GM18520 (cell line): ENCODE results near the gene UPF1.

Experiments
- ATAC-seq: cut with Tn5 transposase; IDR thresholded peaks from one replicate; pipeline ENCODE4 v1.9.1; 2021; ENCODE audit not compliant: unreplicated experiment

The UPF1 gene

DNA sequence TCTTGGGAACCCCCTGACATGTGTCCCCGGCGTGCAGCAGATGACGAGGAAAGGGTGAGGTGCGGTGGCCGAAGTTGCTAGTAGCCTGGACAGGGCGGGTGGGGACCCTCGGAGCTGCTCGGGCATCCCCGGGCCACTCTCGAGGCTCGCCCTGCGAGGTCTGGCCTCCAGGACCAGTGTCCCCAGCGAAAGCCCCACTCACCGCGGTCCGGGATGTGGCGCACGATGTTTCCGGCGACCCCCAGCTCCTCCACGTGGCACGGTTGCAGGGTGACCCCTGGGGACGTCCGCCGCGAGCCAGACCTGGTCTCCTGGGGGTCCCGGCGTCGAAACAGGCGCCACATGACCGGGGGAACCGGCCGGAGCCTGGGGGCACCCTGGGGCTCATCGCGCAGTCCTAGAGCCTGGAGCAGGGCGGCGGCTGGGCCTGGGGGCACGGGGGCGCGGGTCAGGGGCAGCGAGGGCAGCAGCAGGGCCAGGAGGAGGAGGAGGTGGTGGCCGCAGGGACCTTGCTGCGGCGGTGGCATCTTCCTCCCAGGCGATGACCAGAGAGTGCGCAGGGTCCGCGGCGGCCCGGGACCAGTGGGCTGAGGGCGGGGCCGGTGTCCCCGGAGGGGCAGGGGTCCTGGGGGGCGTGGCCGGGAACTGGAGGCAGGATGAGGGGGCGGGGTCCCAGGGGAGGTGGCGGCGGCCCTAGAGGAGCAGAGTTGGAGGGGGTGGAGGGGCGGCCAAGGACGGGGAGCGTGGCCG, 38.2 kb downstream of the UPF1 start:
- ATAC-seq = no peak

DNA sequence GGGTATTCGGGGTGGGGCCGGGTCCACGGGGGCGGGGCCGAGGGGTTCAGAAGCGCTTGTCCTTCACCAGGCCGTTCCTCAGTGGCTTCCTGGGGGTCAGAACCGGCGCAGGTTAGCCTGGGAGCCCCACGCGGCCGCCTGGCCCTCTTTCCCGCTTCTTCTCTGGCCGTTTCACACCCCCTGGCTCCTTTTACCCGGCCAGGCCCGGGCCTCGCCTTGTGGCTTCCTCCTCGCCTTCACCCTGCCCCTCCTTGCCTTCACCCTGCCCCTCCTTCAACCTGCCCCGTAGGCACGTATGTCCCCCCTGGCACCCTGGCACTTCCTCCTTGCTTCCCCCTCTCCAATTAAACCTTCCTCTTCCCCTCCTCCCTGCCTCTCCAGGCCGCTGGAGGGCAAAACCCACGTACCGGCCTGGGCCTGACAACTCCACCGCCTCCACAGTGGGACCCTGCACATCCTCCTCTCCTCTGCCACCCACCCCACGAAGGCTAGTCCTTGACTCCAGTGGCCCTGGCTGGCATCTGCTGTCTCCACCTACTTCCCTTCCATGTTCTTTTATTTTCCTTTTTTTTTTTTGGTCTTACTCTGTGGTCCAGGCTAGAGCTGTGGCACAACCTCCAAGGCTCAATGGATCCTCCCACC, 38.9 kb downstream of the UPF1 start:
- ATAC-seq = no peak

DNA sequence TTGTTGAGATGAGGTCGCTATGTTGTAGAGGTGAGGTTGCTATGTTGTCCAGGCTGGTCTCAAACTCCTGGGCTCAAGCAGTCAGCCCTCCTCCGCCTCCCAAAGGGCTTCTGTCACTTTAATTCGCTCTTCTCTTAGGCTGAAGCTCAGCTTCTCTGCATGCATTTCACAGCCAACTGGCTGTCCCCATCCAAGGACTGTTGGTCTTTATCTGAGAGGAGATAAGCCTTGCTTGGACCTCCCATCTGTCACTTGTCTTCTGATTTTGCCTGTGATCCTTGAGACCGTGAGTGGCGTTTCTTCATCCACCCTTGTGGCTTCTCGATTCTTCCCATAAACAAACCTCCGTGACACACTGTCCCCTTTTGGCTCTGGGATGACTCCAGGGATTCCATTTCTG, 39.8 kb downstream of the UPF1 start:
- ATAC-seq = no peak

DNA sequence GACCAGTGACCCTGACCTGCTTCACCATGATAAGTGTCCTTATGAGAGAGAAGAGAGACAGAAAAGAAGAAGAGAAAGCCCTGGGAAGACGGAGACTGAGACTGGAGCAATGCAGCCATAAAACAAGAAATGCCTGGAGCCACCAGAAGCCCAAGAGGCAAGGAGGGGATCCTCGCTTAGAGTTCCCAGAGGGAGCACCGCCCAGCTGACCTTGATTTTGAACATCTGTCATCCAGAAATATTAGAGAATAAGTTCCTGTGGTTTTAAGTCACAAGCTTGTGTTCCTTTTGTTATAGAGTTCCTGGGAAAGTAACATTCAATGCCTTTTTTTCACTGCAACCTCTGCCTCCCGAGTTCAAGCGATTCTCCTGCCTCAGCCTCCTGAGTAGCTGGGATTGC, 44.0 kb downstream of the UPF1 start:
- no peak for ATAC-seq

DNA sequence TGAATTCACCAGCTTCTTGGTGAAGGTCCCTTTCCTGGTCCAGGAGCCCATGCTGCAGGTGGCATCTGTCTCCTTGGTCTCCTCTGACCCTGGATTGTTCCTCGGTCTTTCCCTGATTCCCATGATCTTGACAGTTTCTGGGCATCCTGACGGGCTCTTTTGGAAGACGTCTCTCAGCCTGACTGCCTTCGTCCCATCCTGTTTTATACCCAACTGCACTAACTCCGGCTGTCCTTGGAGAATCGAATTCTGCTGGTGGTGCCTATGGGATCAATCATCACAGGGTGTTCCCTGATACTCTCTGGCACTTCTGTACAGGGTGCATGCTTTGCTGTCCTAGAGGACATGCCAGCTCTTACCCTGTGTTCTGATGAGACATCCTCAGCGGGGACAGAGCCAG, 45.1 kb downstream of the UPF1 start:
- no peak for ATAC-seq

DNA sequence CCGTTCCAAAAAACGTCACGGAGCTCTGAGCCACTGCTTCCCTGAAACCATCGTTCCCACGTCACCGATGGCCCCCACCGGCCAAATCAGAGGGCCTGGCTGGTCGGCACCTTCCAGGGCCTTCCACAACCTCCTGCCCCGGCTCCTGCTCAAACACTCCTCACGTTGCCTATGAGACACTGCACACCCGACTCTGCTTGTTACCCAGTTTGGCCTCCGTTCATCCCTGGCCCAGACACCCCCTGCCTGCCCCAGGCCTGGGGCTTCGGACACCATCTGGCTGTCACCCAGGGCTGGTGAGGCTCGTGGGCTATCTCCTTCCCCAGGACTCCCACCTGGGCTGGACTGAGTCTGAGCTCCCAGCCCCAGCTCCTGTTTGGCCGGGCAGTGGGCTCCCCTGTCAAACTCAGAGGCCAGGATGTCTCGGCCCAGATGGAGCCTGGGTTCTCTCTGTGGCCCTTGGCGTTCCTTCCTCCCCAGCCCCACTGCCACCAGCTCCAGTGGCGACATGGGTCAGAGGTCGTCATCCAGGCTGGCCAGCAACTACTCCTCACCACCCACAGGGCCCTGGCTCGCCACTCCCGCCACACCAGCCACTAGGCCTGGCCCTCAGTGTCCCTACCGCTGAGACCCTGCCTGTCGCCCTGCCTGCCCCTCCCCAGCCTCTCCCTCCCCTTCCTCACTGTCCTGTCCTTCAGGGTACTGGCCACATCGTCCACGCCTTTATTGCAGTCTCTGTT, 46.5 kb downstream of the UPF1 start:
- ATAC-seq = no peak

DNA sequence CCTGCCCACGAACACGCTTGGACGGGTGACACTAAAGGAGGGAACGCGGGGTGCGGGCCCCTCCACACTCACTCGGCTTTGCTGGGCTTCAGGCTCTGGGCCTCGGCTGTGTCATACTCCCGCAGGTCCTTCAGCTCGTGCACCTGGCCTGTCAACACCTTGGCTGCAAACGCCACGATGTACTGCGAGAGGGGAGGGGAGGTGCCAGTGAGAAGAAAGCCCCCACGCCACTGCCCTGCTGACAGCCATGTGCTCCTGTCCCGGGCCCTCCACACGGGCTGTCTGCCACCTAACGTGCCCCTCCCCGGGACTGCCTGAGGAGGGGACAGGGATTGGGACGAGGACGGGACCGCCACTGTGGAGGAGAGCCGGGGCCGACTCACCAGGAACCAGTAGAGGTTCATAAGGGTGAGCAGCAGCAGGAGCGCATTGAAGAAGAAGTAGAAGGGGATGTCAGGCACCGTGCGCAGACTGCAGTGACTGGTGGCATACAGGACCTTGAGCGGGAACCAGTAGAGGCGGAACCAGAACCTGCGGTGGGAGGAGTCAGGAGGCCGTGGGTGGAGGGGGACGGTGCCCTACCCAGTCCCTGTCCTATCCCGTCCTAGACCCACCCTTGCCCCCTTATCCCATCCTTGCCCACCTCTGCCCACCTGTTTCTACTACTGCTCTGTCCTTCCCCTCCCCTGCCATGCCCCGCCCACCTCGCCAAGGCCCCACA, 47.3 kb downstream of the UPF1 start:
- no peak for ATAC-seq

DNA sequence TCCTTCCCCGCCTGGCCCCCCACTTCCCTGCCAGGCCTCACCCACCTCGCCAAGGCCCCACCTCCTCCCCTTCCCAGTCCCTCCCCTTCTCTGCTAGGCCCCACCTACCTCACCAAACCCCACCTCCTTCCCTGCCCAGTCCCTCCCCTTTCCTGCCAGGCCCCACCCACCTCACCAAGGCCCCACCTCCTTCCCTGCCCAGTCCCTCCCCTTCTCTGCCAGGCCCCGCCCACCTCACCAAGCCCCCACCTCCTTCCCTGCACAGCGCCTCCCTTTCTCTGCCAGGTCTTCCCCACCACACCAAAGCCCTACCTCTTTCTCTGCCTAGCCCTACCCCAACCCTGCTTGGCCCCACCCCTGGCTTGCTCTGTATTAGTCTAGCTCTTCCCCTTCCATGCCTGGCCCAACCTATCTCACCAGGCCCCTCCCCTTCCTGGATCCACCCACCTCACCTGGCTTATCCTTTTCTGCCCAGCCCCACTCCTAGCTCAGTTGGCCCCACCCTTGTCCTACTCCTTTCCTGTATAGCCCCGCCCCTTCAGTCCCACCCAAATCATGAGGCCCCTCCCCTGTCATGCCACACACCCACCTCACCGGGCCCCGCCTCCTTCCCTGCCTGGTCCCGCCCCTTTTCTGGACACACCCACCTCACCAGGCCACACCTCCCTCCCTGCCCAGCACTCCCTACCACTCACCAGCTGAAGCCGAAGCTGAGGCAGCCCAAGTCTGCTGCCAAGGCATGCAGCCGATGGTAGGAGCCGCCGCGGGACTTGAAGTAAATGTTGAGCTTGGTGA, 48.0 kb downstream of the UPF1 start:
- no peak for ATAC-seq

DNA sequence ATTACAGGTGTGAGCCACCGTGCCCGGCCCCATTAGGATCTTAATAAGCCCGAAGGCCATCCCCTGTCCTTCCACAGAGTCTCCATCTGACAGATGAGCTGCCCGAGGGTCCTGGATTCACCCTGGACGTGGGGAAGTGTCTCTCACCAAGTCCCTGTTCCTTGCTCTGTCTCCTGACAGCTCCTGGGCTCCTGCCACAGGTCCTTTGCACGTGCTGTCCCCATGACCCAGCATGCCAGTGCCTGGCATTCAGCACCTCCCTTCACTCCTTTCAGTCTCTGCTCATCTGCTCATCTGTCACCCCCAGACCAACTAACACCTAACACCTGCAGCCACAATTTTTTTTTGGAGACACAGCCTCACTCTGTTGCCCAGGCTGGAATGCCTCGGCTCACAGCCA, 49.7 kb downstream of the UPF1 start:
- no peak for ATAC-seq

DNA sequence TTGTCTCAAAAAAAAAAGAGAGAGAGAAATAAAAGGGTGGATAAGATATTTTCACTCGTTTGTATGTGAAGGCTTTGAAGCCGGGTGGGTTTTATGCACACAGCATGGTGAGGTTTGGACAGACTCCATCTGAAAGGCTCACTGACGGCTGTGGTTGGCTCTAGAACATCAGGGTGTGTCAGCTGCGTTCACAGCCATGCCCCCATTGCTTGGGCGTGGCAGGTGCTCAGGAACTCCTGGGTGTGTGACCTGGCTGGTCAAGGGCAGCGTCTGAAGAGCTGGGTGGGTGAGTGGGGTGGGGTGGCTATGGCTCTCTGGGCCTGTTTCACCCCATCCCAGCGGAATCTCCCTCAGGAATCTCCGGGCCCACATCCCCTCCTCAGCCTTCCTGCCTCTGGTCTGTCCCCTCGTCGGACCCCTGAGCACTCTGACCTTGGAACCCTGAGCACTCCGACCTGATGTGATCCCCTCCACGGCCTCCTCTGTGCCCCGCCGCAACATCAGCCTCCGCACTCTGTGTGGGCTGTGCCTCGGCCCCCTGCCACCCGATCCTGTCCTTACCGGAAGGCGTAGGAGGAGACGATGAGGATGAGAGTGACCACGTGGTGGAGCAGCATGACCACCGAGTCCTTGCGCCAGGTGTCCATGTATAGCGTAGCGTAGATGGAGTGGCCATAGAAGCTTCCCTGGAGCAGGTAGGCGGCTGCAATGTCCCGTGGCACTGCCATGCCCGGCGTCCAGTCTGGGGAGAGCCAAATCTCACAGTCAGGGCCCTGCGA, 52.0 kb downstream of the UPF1 start:
- ATAC-seq = no peak

DNA sequence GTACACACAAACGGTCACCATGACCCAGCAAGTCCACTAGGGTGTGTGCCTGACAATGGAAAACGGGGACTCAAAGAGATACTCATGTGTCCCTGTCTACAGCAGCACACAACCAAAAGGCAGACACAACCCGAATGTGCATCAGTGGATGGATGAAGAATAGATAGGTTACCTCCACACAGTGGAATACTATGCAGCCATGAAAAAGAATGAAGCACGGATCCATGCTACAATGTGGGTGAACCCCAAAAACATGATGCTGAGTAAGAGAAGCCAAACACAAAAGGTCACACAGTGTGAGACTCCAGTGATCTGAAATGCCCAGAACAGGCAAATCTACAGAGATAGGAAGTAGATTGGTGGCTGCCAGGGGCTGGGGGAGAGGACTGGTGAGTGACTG, 55.2 kb downstream of the UPF1 start:
- ATAC-seq = no peak

DNA sequence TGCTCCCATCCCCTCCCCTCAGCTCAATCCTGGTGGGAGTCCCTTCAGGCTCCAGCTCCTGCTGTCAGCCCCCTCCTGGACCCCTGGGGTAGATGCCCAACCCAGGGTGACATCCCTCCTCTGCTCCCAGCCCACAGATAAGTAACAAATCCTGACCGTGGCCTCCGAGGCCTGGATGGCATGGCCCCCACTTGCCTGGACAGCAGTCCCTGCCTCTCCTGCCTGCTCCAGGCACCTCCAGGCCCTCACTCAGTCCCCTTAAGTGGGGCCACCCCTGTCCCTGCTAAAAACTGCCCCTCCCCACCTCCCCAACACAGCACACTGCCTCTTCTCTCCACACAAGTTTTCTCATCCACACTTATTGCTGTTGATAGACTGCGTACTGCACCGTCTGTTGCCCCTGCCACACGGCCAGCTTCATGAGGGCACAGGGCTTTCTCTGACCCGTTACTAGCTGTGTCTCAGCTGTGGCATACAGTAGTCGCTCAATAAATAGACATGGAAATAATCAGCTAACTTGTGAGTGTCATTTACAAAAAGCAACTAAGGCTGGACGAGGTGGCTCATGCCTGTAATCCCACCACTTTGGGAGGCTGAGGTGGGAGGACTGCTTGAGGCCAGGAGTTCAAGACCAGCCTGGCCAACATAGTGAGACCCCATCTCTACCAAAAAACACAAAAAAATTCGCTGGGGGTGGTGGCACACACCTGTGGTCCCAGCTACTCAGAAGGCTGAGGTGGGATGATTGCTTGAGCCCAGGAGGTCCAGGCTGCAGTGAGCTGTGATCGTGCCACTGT, 58.4 kb downstream of the UPF1 start:
- no peak for ATAC-seq

DNA sequence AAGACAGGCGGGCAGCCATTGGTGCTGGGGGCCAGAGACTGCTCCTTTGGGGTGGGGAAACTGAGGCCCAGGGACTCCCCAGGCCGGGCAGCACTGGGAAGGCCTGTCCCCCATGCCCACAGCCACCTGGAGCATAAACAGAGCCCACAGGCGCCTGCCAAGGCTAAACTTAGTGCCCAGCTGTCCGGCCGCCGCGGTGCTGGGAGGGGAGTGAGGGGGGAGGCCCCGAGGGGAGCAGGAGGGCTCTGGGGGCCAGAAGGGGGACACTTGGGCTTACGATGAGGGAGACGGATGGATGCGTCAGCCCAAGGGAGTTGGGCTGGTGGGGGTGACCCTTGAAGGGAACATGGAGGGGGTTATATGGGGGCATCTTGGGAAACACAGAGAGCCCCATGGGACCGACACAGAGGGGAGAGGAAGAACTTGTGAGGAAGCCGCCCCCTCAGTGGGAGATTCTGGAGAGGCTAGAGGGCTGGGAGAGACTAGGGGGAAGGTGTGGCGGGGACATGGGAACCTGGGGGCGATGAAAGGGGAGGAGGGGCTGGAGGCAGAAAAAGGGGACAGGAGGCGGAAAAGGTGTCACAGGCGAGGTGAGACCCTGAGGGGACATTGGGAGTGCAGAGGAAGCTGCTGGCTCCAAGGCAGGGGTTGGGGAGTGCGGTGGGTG, 62.0 kb downstream of the UPF1 start:
- no peak for ATAC-seq

DNA sequence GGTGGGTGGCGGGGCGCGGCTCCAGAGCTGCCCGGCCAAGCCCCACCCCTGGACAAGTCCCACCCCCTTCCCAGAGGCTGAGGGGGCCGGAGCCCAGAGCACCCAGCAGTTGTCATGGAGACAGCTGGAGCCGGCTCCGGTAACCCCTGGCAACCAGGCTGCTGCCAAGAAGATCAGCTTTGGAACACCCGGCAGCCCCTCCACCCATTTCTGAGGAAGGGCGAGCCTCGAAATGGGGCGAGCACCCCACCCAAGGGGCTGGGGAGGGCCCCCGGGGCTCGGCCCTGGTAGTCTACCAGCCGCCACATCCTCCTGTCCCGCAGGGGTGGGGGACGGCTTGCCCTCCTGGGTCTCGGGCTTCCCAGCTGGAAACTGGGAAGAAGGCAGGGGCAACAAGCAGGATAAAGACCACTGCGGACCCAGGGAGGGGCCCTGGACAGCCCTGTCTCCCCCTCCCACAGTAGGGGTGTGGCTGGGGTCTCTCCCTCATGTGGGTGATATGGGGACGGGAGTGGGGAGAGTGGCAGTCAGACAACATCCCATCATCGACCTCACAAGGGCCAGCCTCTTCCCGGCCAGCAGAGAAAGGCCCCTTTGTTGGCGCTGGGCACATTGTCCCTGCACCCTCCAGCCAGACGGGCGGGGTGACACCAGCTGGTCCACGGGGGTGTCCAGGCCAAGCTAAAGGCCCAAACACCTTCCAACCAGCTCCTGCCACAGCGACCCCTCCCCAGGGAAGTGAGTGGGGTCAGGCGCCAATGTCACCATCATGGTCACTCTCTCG, 62.7 kb downstream of the UPF1 start:
- ATAC-seq = no peak

DNA sequence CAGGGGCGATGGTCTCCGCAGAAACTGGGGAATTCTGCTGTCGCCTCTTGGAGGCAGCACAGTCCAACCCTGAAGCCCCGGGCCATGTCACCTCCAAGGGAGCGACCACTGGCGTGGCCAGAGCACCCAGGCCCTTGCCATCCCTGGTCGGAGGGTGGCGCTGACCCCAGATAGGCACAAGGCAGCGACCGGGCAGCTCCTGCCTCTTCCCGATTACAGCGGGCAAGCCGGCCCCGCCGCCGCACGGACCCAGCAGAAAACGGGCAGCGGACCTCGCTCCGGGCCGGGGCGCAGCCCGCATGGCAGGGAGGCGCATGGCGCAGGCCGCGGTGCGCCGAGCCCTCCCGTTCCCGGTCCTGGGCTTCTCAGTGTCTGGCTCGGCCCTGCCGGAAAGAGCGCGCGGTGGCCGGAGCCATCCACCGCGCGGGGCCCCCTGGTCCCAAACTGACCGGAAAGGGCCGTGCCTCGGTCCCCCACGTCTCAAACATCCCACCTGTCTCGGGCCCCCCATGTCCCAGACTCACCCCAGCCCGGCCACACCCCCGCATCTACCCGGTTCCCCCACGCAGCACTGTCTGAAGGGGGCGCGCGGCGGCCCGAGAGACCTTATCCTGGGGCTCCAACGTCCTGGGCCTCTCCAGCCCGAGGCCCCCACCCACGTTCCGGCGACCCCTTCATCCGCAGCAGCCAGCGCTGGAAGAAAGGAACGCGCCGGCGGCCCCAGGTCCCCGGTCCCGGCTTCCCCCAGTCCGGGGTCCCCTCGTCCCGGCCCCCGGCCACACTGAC, 63.5 kb downstream of the UPF1 start:
- ATAC-seq = no peak

DNA sequence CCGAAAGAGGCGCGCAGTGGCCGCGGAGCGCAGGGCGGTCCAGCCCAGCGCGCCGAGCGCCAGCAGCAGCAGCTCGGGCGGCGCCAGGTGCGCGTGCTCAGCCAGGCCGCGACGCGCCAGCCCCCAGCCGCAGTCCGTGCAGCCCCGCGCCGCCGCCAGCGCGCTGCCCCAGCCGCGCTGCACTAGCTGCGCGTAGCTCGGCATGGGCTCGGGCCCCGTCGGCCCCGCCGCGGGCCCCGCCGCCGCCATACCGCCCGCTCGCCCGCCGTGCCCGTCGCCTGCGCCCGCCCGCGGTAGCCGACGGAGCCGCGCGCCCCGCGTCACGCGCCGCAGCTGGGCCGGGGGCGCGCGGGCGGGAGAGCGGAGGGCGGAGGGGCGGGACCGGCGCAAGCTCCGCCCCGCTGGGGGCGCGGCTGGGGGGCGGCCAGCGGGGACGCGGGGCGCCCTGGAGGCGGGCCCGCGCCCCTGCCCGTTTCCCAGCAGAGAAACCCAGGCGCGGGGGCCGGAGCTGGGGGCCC, 64.1 kb downstream of the UPF1 start, which contains the start of gene CERS1:
CERS1 (minus strand) TSS at position 335 of the 518 bp plus-strand sequence; CDS start at position 249, 86 bp downstream.
- no peak for ATAC-seq

DNA sequence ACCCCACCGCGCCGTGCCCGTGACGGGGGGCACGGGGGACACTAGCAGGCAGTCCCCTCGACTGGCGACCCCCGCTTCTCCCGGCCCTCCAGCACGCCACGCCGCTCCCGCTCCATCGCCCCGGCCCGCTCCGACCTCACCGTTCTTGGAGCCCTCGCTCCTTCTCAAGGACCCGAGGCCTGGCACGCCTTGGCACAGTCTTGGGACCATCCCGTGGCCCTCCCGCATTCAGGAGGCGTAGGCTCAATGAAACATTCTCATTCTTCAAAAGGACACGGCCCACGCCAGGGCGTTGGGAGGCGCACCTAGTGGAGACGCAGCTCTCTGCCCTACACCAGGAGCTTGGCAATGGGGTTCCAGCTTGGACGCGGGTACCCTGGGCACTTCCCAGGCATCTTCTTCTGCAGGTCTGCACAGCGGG, 64.7 kb downstream of the UPF1 start:
- ATAC-seq = no peak
